H1 (cell line): ENCODE results near the gene ETF1.

Experiments used
- BACH1 ChIP-seq: IDR thresholded peaks from 2 replicates; pipeline ENCODE4 v1.6.1; 2012; ENCODE audit warnings: low read length, improper control_type of control experiment
- EP300 ChIP-seq, 2 experiments: IDR thresholded peaks; 1 replicate in 1 of 2; 2 replicates in 1 of 2; pipeline ENCODE4 v1.6.1; 2011 to 2012; ENCODE audit warnings: low read depth in 2 of 2, low read length in 2 of 2, mild to moderate bottlenecking in 2 of 2, borderline replicate concordance in 1 of 2, inconsistent platforms in 1 of 2, moderate library complexity in 1 of 2
- EZH2 ChIP-seq: fragments of 200-600 bp; sonication (generic); IDR thresholded peaks from 2 replicates; pipeline ENCODE4 v1.7.1; 2012; ENCODE audit warnings: low read depth, mild to moderate bottlenecking, moderate library complexity, low read length, inconsistent platforms; ENCODE audit not compliant: severe bottlenecking
- GABPA ChIP-seq: IDR thresholded peaks from 2 replicates; pipeline ENCODE4 v1.6.1; 2011; ENCODE audit warnings: mild to moderate bottlenecking, low read length, moderate library complexity, borderline replicate concordance; ENCODE audit not compliant: insufficient read depth
- HDAC6 ChIP-seq: IDR thresholded peaks from one replicate; pipeline ENCODE4 v1.7.1; 2012; ENCODE audit warnings: low read depth, mild to moderate bottlenecking, inconsistent platforms, low read length, moderate library complexity
- KDM1A ChIP-seq: fragments of 200-600, 300-600 bp; sonication (generic); IDR thresholded peaks from 2 replicates; pipeline ENCODE4 v1.7.1; 2016; ENCODE audit warnings: mild to moderate bottlenecking, low read length, borderline replicate concordance
- MAX ChIP-seq: IDR thresholded peaks from 2 replicates; pipeline ENCODE4 v1.6.1; 2012; ENCODE audit warnings: inconsistent platforms
- POLR2A ChIP-seq, 2 experiments: IDR thresholded peaks; 1 replicate in 1 of 2; 2 replicates in 1 of 2; pipeline ENCODE4 v1.6.1; 2011; ENCODE audit warnings: low read depth in 2 of 2, low read length in 2 of 2, mild to moderate bottlenecking in 2 of 2; ENCODE audit errors: control extremely low read depth in 1 of 2
- POU5F1 ChIP-seq: IDR thresholded peaks from 2 replicates; pipeline ENCODE4 v1.6.1; 2011; ENCODE audit warnings: low read depth, mild to moderate bottlenecking, low read length, moderate library complexity
- RNF2 ChIP-seq: fragments of 200-900, 300-1000 bp; sonication (generic); IDR thresholded peaks from 2 replicates; pipeline ENCODE4 v1.7.1; 2016; ENCODE audit warnings: borderline replicate concordance, low read depth, mild to moderate bottlenecking, antibody characterized with exemption, low read length; ENCODE audit not compliant: poor library complexity, severe bottlenecking; ENCODE audit errors: missing control alignments
- SP1 ChIP-seq: IDR thresholded peaks from 2 replicates; pipeline ENCODE4 v1.6.1; 2011; ENCODE audit warnings: low read depth, low read length
- TF ChIP-seq, protein P1 (sequence below), 3 experiments: IDR thresholded peaks; 1 replicate in 2 of 3; 2 replicates in 1 of 3; pipeline versions ENCODE4 v1.5.1 to v1.6.1; 2011; ENCODE audit warnings: low read length in 3 of 3, mild to moderate bottlenecking in 3 of 3, inconsistent platforms in 2 of 3, low read depth in 1 of 3, moderate library complexity in 1 of 3; ENCODE audit not compliant: insufficient read depth in 1 of 3; ENCODE audit errors: control extremely low read depth in 1 of 3

DNA sequence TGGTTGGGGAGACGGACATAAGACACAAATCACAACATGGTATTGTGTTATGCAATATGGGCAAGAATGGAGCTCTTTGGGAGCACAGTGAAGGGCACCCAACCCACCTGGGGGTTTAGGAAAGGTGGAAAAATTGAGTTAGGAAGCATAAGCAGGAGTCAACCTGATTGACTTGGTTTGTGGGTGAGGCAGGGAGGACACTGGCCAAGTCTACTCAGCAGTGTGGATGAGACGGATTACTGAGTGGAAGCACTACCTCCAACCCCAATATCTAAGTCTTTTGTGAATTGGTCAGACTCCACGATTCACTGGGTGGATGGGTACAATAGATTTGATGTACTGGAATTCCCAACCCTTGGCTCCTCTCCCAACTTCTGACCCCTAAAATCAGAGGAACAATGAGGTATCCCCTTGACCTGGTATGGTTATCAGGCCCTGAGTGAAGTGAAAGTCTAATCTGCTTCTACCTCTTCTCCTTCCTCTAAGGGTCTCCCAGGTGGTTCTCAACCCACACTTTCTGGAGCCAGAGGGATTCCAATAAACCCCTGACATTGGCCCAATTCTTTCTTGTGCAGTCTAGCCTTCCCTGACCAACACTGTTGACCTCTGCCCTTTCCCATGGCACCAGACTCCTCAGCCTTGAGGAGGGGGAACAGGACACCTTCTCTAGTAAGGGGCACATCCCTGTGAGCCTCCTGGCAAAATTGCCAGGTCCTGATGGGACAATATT, 72.5 kb downstream of the ETF1 start:
- no peak for TF ChIP-seq MAX
- TF ChIP-seq SP1 = no peak
- no peak for TF ChIP-seq EZH2
- TF ChIP-seq, protein P1, sequence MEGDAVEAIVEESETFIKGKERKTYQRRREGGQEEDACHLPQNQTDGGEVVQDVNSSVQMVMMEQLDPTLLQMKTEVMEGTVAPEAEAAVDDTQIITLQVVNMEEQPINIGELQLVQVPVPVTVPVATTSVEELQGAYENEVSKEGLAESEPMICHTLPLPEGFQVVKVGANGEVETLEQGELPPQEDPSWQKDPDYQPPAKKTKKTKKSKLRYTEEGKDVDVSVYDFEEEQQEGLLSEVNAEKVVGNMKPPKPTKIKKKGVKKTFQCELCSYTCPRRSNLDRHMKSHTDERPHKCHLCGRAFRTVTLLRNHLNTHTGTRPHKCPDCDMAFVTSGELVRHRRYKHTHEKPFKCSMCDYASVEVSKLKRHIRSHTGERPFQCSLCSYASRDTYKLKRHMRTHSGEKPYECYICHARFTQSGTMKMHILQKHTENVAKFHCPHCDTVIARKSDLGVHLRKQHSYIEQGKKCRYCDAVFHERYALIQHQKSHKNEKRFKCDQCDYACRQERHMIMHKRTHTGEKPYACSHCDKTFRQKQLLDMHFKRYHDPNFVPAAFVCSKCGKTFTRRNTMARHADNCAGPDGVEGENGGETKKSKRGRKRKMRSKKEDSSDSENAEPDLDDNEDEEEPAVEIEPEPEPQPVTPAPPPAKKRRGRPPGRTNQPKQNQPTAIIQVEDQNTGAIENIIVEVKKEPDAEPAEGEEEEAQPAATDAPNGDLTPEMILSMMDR (IDR thresholded peaks at IDR 0.05; ENCODE audit: control extremely low read depth in 1 of 3, insufficient read depth in 1 of 3, low read depth in 1 of 3, low read length in 3 of 3) = no peak
- peak in 1 of 2 experiments; percentile 92; a peak in 2 of 3 replicates for TF ChIP-seq POLR2A (IDR thresholded peaks at IDR 0.05; ENCODE audit: control extremely low read depth in 1 of 2, low read depth in 2 of 2, low read length in 2 of 2)
- no peak for TF ChIP-seq GABPA
- TF ChIP-seq HDAC6 = no peak
- TF ChIP-seq BACH1 = no peak
- TF ChIP-seq EP300 (IDR thresholded peaks at IDR 0.05; ENCODE audit: borderline replicate concordance in 1 of 2, low read depth in 2 of 2, low read length in 2 of 2) = no peak
- no peak for TF ChIP-seq RNF2
- no peak for TF ChIP-seq POU5F1
- TF ChIP-seq KDM1A = no peak
